Lung (tissue), 12 donors: ENCODE data around the gene PEX10. TPM values are rescaled to one million over a fixed set of nuclear protein-coding genes. Genes with fewer than 3 reads are reported as not detected.

Source experiments
- ATAC-seq: fragments of 200-7000 bp; cut with Tn5 transposase; one replicate; pipeline ENCODE4 v1.9.1; 2020; ENCODE audit warnings: moderate number of reproducible peaks; ENCODE audit not compliant: insufficient read depth, low FRiP score
- DNase-seq, 3 donors: peaks; one replicate each; pipeline ENCODE4 v3.0.0-alpha.2; 2013 to 2017
- H3K27ac ChIP-seq, 2 donors: one replicate each; pipeline ENCODE4 v1.5.1; 2013; ENCODE audit warnings: mild to moderate bottlenecking in 2 of 2, moderate library complexity in 2 of 2, control low read depth in 1 of 2, inconsistent platforms in 1 of 2, low read depth in 1 of 2, low read length in 1 of 2
- H3K27me3 ChIP-seq, 3 donors: one replicate each; pipeline ENCODE4 v1.5.1; 2013; ENCODE audit warnings: low read length in 2 of 3; ENCODE audit not compliant: control insufficient read depth in 3 of 3, insufficient read depth in 3 of 3
- H3K36me3 ChIP-seq, 4 donors: one replicate each; pipeline ENCODE4 v1.5.1; 2013; ENCODE audit warnings: low read length in 4 of 4, mild to moderate bottlenecking in 1 of 4, moderate library complexity in 1 of 4; ENCODE audit not compliant: control insufficient read depth in 4 of 4, insufficient read depth in 4 of 4
- H3K4me1 ChIP-seq, 5 donors: one replicate each; pipeline ENCODE4 v1.5.1; 2013; ENCODE audit warnings: low read length in 5 of 5, mild to moderate bottlenecking in 2 of 5, moderate library complexity in 1 of 5; ENCODE audit not compliant: control insufficient read depth in 5 of 5, insufficient read depth in 5 of 5
- H3K4me3 ChIP-seq: one replicate; pipeline ENCODE4 v1.5.1; 2013; ENCODE audit warnings: mild to moderate bottlenecking, control low read depth, moderate library complexity
- H3K9ac ChIP-seq, 2 donors: one replicate each; pipeline ENCODE4 v1.5.1; 2013; ENCODE audit warnings: low read length in 2 of 2, control low read depth in 1 of 2; ENCODE audit not compliant: insufficient read depth in 1 of 2
- H3K9me3 ChIP-seq, 4 donors: one replicate each; pipeline ENCODE4 v1.5.1; 2013; ENCODE audit warnings: low read length in 3 of 4, mild to moderate bottlenecking in 1 of 4, moderate library complexity in 1 of 4; ENCODE audit not compliant: control insufficient read depth in 4 of 4, insufficient read depth in 3 of 4
- CTCF ChIP-seq: IDR thresholded peaks from 2 replicates; pipeline ENCODE4 v1.5.1; 2012; ENCODE audit warnings: mild to moderate bottlenecking; ENCODE audit errors: control extremely low read depth, extremely low read depth
- WGBS, 2 donors: extraction: QIAGEN DNeasy Blood & Tissue Kit; methylation state at CpG; one replicate each; pipeline ENCODE4 v1.1.7; 2013; 5-methylcytosine and 5-hydroxymethylcytosine counted together
- polyA plus RNA-seq, 2 donors: library from polyadenylated mRNA; stranded (reverse); fragments of 200-250 nt; gene quantifications; one replicate each; pipeline ENCODE4 v1.2.1, GENCODE V29; 2013
- total RNA-seq, 2 donors: library from RNA; depleted of rRNA in 1 of 2; stranded (reverse); fragments of >200 nt in 1 of 2; gene quantifications; one replicate each; pipeline ENCODE4 v1.2.1, GENCODE V29; 2014 to 2021
- donor health status: control.
- donor health status: control.
- donor health status: Bipolar disorder and iron deficiency.
- donor health status: healthy.
- donor health status: DM: yes; HTN: yes; CAD: no.

Gene PEX10
- total and polyA plus RNA-seq, 4 donors, result 15.7 to 25.4 (median 20.5) TPM

- no peak overlapping the region for H3K4me3 ChIP-seq
- no peak overlapping the region for H3K27ac ChIP-seq
- H3K9ac ChIP-seq, result no peak overlapping the region
- no peaks in the 10 kb centered on the region for H3K9me3 ChIP-seq
- DNase-seq (no peak), ATAC-seq (no peak)
- WGBS, 2 donors, result 70 to 78% methylated on average over 11 of the region's 11 CpGs
- no peaks in the 10 kb centered on the region for H3K4me1 ChIP-seq
- H3K36me3 ChIP-seq, result peaks cover 0 to 2% (median 0%) of the 10 kb centered on the region in 4 donors
- no peak for TF ChIP-seq CTCF
- H3K27me3 ChIP-seq, result no peaks in the 10 kb centered on the region
These were observed 51.6 kb downstream of the PEX10 start for GRCh38 chr1:2360588-2361364.

GRCh38 chr1:2358651-2359640 lies 53.4 kb downstream of the PEX10 start:
- H3K4me3 ChIP-seq, result no peak overlapping the region
- TF ChIP-seq CTCF, result no peak
- no peak for ATAC-seq
- H3K9me3 ChIP-seq, result no peaks in the 10 kb centered on the region
- no peak overlapping the region for H3K9ac ChIP-seq
- H3K27ac ChIP-seq, result no peak overlapping the region
- peaks cover 0 to under 1% (median 0%) of the 10 kb centered on the region in 5 donors for H3K4me1 ChIP-seq
- no peaks in the 10 kb centered on the region for H3K27me3 ChIP-seq
- DNase-seq, result no peak
- 87% methylated on average over 23 to 24 of the region's 24 CpGs for WGBS, 2 donors
- H3K36me3 ChIP-seq, result peaks cover 0 to 2% (median 0%) of the 10 kb centered on the region in 4 donors

GRCh38 chr1:2358072-2358471 lies 54.3 kb downstream of the PEX10 start:
- no peak overlapping the region for H3K9ac ChIP-seq
- H3K4me3 ChIP-seq, result no peak overlapping the region
- H3K4me1 ChIP-seq, result peaks cover 0 to 7% (median 0%) of the 10 kb centered on the region in 5 donors
- TF ChIP-seq CTCF, result no peak
- no peak for ATAC-seq
- DNase-seq, result no peak
- no peaks in the 10 kb centered on the region for H3K9me3 ChIP-seq
- peaks cover 0 to 2% (median 0%) of the 10 kb centered on the region in 4 donors for H3K36me3 ChIP-seq
- no peak overlapping the region for H3K27ac ChIP-seq
- 91 to 92% methylated on average over 13 of the region's 13 CpGs for WGBS, 2 donors
- no peaks in the 10 kb centered on the region for H3K27me3 ChIP-seq
